Testis (tissue), 2 donors: ENCODE results near the gene LBP.

Experiments used
- POLR2A ChIP-seq: fragments of 450-650 bp; IDR thresholded peaks from one replicate; pipeline ENCODE4 v1.6.1; 2017; ENCODE audit warnings: antibody characterized with exemption, mild to moderate bottlenecking, moderate library complexity
- TF ChIP-seq, protein P1 (sequence below), 3 experiments: fragments of 450-650 bp in 2 of 3; fragments of 200-600 bp in 1 of 3; sonication (generic) in 1 of 3; IDR thresholded peaks; one replicate each; pipeline ENCODE4 v1.5.1; 2016 to 2019; ENCODE audit warnings: antibody characterized with exemption in 3 of 3, mild to moderate bottlenecking in 2 of 3, moderate library complexity in 1 of 3

GRCh38 chr20:38386004-38386403 lies 39.7 kb downstream of the LBP start:
- TF ChIP-seq, protein P1, sequence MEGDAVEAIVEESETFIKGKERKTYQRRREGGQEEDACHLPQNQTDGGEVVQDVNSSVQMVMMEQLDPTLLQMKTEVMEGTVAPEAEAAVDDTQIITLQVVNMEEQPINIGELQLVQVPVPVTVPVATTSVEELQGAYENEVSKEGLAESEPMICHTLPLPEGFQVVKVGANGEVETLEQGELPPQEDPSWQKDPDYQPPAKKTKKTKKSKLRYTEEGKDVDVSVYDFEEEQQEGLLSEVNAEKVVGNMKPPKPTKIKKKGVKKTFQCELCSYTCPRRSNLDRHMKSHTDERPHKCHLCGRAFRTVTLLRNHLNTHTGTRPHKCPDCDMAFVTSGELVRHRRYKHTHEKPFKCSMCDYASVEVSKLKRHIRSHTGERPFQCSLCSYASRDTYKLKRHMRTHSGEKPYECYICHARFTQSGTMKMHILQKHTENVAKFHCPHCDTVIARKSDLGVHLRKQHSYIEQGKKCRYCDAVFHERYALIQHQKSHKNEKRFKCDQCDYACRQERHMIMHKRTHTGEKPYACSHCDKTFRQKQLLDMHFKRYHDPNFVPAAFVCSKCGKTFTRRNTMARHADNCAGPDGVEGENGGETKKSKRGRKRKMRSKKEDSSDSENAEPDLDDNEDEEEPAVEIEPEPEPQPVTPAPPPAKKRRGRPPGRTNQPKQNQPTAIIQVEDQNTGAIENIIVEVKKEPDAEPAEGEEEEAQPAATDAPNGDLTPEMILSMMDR (IDR thresholded peaks at IDR 0.05), result no peak
- TF ChIP-seq POLR2A, result no peak
